Muscle layer of duodenum (tissue), 2 donors: ENCODE results near the gene WWOX.
"Not testable (repeated sequence)": the region's sequence is repeated elsewhere in the genome, so short reads cannot be mapped to it uniquely, and the experiment has no call there.

Experiments
- H3K27ac ChIP-seq: one replicate; pipeline ENCODE4 v1.7.0; 2013; ENCODE audit warnings: mild to moderate bottlenecking, low read length
- H3K27me3 ChIP-seq: one replicate; pipeline ENCODE4 v1.7.0; 2013; ENCODE audit warnings: low read depth, mild to moderate bottlenecking, control low read depth, low read length
- H3K36me3 ChIP-seq, 2 donors: one replicate each; pipeline ENCODE4 v1.7.0; 2013; ENCODE audit warnings: low read length in 2 of 2, control low read depth in 1 of 2, mild to moderate bottlenecking in 1 of 2; ENCODE audit not compliant: insufficient read depth in 2 of 2, control insufficient read depth in 1 of 2
- H3K4me1 ChIP-seq, 2 donors: one replicate each; pipeline ENCODE4 v1.7.0; 2013; ENCODE audit warnings: low read length in 2 of 2, mild to moderate bottlenecking in 2 of 2, control low read depth in 1 of 2, moderate library complexity in 1 of 2; ENCODE audit not compliant: insufficient read depth in 2 of 2, control insufficient read depth in 1 of 2
- H3K4me3 ChIP-seq, 2 donors: one replicate each; pipeline ENCODE4 v1.7.0; 2013; ENCODE audit warnings: low read length in 2 of 2, low read depth in 1 of 2, mild to moderate bottlenecking in 1 of 2
- H3K9me3 ChIP-seq, 2 donors: one replicate each; pipeline ENCODE4 v1.7.0; 2013; ENCODE audit warnings: low read length in 2 of 2, control low read depth in 1 of 2, mild to moderate bottlenecking in 1 of 2; ENCODE audit not compliant: control insufficient read depth in 1 of 2
- donor health status: healthy.

The WWOX gene

DNA sequence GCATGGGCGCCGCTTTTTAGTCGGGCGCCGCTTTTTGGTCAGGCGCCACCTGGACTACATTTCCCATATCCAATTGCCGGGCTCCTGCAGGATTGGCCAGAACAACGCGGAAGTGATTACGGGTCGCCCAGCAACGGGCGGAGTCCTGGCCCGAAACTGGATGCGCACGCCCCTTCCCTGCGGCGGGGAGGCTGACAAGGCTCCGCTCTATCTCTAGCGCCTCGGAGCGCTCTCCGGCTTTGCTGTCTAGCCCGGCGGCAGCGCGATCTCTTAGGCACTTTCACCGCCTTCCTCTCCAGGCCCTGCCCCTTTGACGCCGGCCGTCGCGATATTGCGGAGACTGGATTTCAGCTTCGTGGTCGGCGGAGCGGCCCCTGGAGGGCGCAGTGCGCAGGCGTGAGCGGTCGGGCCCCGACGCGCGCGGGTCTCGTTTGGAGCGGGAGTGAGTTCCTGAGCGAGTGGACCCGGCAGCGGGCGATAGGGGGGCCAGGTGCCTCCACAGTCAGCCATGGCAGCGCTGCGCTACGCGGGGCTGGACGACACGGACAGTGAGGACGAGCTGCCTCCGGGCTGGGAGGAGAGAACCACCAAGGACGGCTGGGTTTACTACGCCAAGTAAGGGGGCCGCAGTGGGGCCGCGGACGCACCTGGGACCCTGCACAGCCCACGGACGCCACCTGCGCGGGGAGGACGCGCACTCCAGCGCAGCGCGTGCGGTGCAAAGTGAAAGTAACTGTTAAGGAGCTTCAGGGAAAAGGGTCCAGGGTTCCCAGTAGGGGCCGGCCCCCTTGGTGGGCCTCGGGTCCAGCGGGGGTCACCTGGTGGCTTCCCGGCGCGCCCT, at the start of gene WWOX:
Gene WWOX (plus strand): TSS at position 384 of the 841 bp plus-strand sequence.
- Histone ChIP-seq H3K9me3 (no peaks in the 10 kb centered on the region), H3K4me1 (peaks cover 0 to 12% of the 10 kb centered on the region in 2 donors), H3K27me3 (no peaks in the 10 kb centered on the region), H3K27ac (peak within 1 kb of the TSS; percentile 83), H3K36me3 (no peaks in the 10 kb centered on the region), H3K4me3 (peak within 1 kb of the TSS; percentile 80 to 99)

DNA sequence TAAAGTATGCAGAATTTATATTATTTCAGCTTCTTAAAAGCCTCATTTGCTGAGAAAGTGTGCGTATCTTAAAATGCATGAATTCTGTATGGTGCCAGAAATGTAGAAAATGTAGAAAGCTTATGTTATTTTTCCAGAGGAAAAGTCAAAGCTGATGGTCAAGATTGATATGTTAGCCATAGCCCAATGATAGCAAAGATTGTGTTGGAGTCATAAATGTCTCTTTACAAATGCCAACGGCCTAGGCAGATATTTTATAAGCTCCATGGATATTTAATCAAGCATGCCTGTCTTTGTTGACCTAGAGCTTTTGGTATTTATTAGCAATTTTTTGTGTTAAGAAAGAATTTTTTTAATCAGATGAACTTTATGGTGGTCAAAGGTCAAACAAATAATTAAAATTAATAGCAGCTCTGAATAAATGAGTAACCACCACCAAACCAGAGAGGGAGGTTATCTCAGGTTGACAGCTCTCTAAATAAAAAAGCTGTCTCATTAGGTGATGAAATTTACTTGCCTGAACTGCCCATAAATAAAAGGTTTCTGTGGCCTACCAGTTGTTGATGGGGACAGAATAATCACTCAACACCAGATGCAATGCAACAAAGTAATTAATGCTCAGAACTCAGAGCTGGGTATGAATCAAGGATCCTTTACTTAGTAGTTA, 48.6 kb upstream of the WWOX start:
- Histone ChIP-seq H3K4me3 (no peak overlapping the region), H3K9me3 (no peaks in the 10 kb centered on the region), H3K27ac (no peak overlapping the region), H3K27me3 (no peaks in the 10 kb centered on the region), H3K36me3 (no peaks in the 10 kb centered on the region), H3K4me1 (peaks cover 0 to 1% of the 10 kb centered on the region in 2 donors)

DNA sequence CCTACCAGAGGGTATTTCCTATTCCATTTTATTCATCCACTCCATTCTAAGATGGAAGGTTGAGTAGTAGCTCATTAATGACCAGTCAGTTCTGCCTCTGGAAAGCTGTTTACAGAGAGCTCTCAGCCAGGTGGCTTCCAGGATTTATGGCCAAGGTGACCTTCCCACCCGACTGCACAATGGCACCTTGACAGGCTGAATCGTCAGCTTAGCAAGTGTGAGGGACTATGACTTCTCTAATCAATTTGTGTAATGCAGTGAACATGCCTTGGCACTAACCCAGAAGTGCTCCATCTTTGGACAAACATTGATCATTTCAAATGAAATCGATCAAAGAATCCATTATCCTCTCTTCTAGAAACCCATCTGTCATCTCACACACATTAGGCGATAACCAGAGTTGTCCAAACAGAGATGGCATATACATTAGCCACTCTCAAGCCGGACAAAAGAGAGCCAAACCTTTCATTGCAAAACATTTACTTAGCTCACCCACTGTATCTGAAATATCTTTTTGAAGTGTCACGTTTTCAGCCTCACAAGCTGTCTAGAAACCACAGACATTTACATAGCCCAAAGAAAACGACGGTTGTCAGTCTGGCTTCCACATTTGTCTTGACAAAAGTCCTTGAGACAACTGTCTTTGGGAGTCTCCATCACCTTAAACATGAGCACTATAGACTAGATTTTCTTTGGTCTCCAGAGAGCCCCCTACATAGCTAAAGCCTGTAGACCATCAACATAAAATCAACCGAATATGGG, 41.5 kb upstream of the WWOX start:
- no peaks in the 10 kb centered on the region for H3K36me3 ChIP-seq
- no peaks in the 10 kb centered on the region for H3K27me3 ChIP-seq
- no peaks in the 10 kb centered on the region for H3K4me1 ChIP-seq
- H3K4me3 ChIP-seq, result no peak overlapping the region
- H3K9me3 ChIP-seq, result no peaks in the 10 kb centered on the region
- no peak overlapping the region for H3K27ac ChIP-seq

GRCh38 chr16:78059806-78060205, 39.6 kb upstream of the WWOX start:
- H3K27ac ChIP-seq, H3K36me3 ChIP-seq, H3K27me3 ChIP-seq, H3K4me1 ChIP-seq, H3K4me3 ChIP-seq, H3K9me3 ChIP-seq: not testable (repeated sequence)

GRCh38 chr16:78060295-78060694, 39.2 kb upstream of the WWOX start:
- Histone ChIP-seq H3K36me3 (no peaks in the 10 kb centered on the region), H3K4me1 (no peaks in the 10 kb centered on the region)

GRCh38 chr16:78060809-78061208, 38.6 kb upstream of the WWOX start:
- Histone ChIP-seq H3K4me3 (no peak overlapping the region), H3K4me1 (no peaks in the 10 kb centered on the region), H3K27me3 (no peaks in the 10 kb centered on the region), H3K9me3 (no peaks in the 10 kb centered on the region), H3K27ac (no peak overlapping the region), H3K36me3 (no peaks in the 10 kb centered on the region)

More at GRCh38 chr16:78060295-78060694, 39.2 kb upstream of the WWOX start:
- Histone ChIP-seq H3K27me3 (no peaks in the 10 kb centered on the region), H3K4me3 (no peak overlapping the region), H3K9me3 (no peaks in the 10 kb centered on the region), H3K27ac (no peak overlapping the region)

DNA sequence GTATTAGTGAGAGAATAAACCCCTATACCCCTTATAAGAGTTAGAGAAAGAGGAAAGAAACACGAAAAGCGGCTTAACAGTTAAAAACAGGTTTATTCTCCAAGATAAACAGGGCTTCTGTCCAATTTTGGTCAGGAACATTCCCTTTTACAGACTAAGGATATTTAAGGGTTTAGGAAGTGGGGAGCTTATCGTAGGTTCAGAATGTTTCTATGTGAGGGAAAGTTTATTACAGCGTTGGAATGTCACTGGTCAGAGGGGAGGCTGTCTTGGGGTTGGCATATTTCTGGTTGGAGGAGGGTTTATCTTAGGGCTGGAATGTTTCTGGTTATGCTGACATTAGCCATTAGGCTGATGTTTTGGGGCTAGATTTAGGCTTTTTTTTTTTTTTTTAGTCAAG, 34.1 kb upstream of the WWOX start:
- H3K4me3 ChIP-seq, result no peak overlapping the region
- H3K4me1 ChIP-seq, result no peaks in the 10 kb centered on the region
- H3K27me3 ChIP-seq, result no peaks in the 10 kb centered on the region
- H3K36me3 ChIP-seq, result no peaks in the 10 kb centered on the region
- no peak overlapping the region for H3K27ac ChIP-seq
- no peaks in the 10 kb centered on the region for H3K9me3 ChIP-seq

GRCh38 chr16:78069913-78070312, 29.5 kb upstream of the WWOX start:
- Histone ChIP-seq H3K9me3 (no peaks in the 10 kb centered on the region), H3K27ac (no peak overlapping the region), H3K4me3 (no peak overlapping the region), H3K4me1 (no peaks in the 10 kb centered on the region), H3K36me3 (no peaks in the 10 kb centered on the region), H3K27me3 (no peaks in the 10 kb centered on the region)

- H3K27ac ChIP-seq, result no peak overlapping the region
- no peaks in the 10 kb centered on the region for H3K27me3 ChIP-seq
- H3K4me1 ChIP-seq, result no peaks in the 10 kb centered on the region
- no peaks in the 10 kb centered on the region for H3K9me3 ChIP-seq
- no peak overlapping the region for H3K4me3 ChIP-seq
- no peaks in the 10 kb centered on the region for H3K36me3 ChIP-seq
These were observed 27.2 kb upstream of the WWOX start for GRCh38 chr16:78072275-78072674.

DNA sequence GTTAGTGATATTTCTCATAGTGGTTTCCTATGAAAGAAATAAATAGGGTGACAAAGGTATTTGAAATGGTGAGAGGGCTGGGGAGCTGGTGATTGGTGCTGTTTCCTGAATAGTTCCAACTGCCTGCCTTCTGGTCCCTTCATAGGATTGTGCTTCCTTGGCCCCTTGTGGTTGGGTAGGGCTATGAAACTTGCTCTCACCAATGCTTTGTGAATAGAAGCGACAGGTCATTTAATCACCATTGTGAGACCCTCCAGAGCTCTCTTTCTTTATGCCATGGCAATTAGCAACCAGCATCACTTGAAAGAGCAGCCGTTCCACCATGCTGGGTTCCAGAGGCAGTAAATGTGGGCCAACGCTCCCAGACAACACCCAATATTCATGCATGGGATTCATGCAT, 23.7 kb upstream of the WWOX start:
- Histone ChIP-seq H3K27me3 (no peaks in the 10 kb centered on the region), H3K27ac (no peak overlapping the region), H3K9me3 (no peaks in the 10 kb centered on the region), H3K4me3 (no peak overlapping the region), H3K36me3 (no peaks in the 10 kb centered on the region), H3K4me1 (no peaks in the 10 kb centered on the region)

DNA sequence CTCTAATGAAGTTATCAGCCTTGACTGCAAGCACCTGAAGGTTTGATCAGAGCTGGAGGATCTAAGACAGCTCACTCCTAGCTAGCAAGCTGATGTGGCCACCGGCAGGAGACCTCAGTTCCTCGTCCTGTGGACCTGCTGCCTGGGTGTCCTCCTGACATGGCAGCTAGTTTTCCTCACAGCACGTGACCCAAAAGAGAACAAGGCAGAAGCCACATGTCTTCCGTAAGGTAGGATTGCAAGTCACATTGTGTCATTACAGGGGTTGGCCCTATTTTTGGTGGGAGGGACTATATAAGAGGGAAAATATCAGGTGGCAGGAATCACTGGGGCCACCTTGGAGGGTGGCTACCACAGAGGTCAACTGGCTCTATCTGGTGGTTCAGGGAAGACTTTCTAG, 18.1 kb upstream of the WWOX start:
- Histone ChIP-seq H3K36me3 (no peaks in the 10 kb centered on the region), H3K4me3 (no peak overlapping the region), H3K4me1 (no peaks in the 10 kb centered on the region), H3K27me3 (no peaks in the 10 kb centered on the region), H3K27ac (no peak overlapping the region), H3K9me3 (no peaks in the 10 kb centered on the region)
